IMR-90 (cell line): ENCODE data around the gene CPXM2. TPM values are rescaled to one million over a fixed set of nuclear protein-coding genes. Genes with fewer than 3 reads are reported as not detected.

Experiments used
- ATAC-seq: fragments of 200-7000 bp; cut with Tn5 transposase; 2 replicates; pipeline ENCODE4 v1.9.1; 2020; ENCODE audit warnings: low read depth, mild to moderate bottlenecking, moderate library complexity
- BruUV-seq: library from RNA; stranded (reverse); fragments of 400-500 nt; replicated peaks from 2 replicates; lab custom pipeline; 2021; lab: Mats Ljungman, UMichigan
- CTCF ChIA-PET: fragments of 300-600 bp; formaldehyde crosslinking; extraction: SDS; loops from one replicate; lab custom pipeline; 2021; ENCODE audit warnings: antibody characterized with exemption; lab: Yijun Ruan, JAX
- POLR2A ChIA-PET: fragments of 300-600 bp; sonication (Branson Sonifier 250); formaldehyde crosslinking; loops from one replicate; lab custom pipeline; 2022; ENCODE audit warnings: antibody characterized with exemption; ENCODE audit not compliant: unreplicated experiment; lab: Charles Lee
- DNase-seq: peaks from one replicate; pipeline ENCODE4 v3.0.0; 2013
- H2AFZ ChIP-seq: replicated peaks from 2 replicates; pipeline ENCODE3; 2013; ENCODE audit warnings: low read length, mild to moderate bottlenecking; ENCODE audit not compliant: poor library complexity
- H2AK5ac ChIP-seq: 2 replicates; pipeline ENCODE4 v1.6.1; 2013; ENCODE audit warnings: low read depth, low read length, inconsistent platforms
- H2AK9ac ChIP-seq: replicated peaks from 2 replicates; pipeline ENCODE3; 2013; ENCODE audit warnings: mild to moderate bottlenecking, low read depth, low read length, moderate library complexity; ENCODE audit not compliant: poor library complexity
- H2BK120ac ChIP-seq: 2 replicates; pipeline ENCODE4 v1.6.1; 2013; ENCODE audit warnings: low read depth, low read length, inconsistent platforms
- H2BK15ac ChIP-seq: 3 replicates; pipeline ENCODE4 v1.6.1; 2013; ENCODE audit warnings: low read depth, low read length, inconsistent platforms
- H2BK20ac ChIP-seq: 2 replicates; pipeline ENCODE4 v1.6.1; 2013; ENCODE audit warnings: low read depth, mild to moderate bottlenecking, inconsistent platforms, low read length, moderate library complexity
- H2BK5ac ChIP-seq: 2 replicates; pipeline ENCODE4 v1.6.1; 2013; ENCODE audit warnings: mild to moderate bottlenecking, low read depth, low read length, inconsistent platforms; ENCODE audit not compliant: poor library complexity, severe bottlenecking
- H3K14ac ChIP-seq: replicated peaks from 2 replicates; pipeline ENCODE4 v1.6.1; 2013; ENCODE audit warnings: low read depth, low read length, inconsistent platforms
- H3K18ac ChIP-seq: 2 replicates; pipeline ENCODE4 v1.6.1; 2013; ENCODE audit warnings: low read depth, low read length, control low read depth
- H3K23ac ChIP-seq: 2 replicates; pipeline ENCODE4 v1.6.1; 2013; ENCODE audit warnings: low read depth, low read length, inconsistent platforms
- H3K27ac ChIP-seq: 2 replicates; pipeline ENCODE4 v1.5.1; 2013; ENCODE audit warnings: mild to moderate bottlenecking, control low read depth, low read length; ENCODE audit not compliant: insufficient read depth
- H3K27me3 ChIP-seq: 2 replicates; pipeline ENCODE4 v1.6.1; 2013; ENCODE audit warnings: low read length; ENCODE audit not compliant: control insufficient read depth, insufficient read depth
- H3K36me3 ChIP-seq: 2 replicates; pipeline ENCODE4 v1.6.1; 2013; ENCODE audit warnings: low read length, mixed read lengths; ENCODE audit not compliant: control insufficient read depth, insufficient read depth
- H3K4ac ChIP-seq: 2 replicates; pipeline ENCODE4 v1.6.1; 2013; ENCODE audit warnings: low read depth, low read length, inconsistent platforms
- H3K4me1 ChIP-seq: 2 replicates; pipeline ENCODE4 v1.6.1; 2013; ENCODE audit warnings: low read length, mixed read lengths; ENCODE audit not compliant: control insufficient read depth, insufficient read depth
- H3K4me2 ChIP-seq: 2 replicates; pipeline ENCODE4 v1.6.1; 2013; ENCODE audit warnings: low read depth, mild to moderate bottlenecking, control low read depth, low read length, moderate library complexity
- H3K4me3 ChIP-seq: 2 replicates; pipeline ENCODE4 v1.5.1; 2013; ENCODE audit warnings: low read depth, mild to moderate bottlenecking, control low read depth, low read length, moderate library complexity; ENCODE audit not compliant: insufficient read depth
- H3K56ac ChIP-seq: 2 replicates; pipeline ENCODE4 v1.6.1; 2013; ENCODE audit warnings: low read length, inconsistent platforms; ENCODE audit not compliant: insufficient read depth; ENCODE audit errors: extremely low read depth
- H3K79me1 ChIP-seq, 2 experiments: 2 replicates each; pipeline ENCODE4 v1.6.1; 2013; ENCODE audit warnings: low read length in 2 of 2, inconsistent platforms in 1 of 2, low read depth in 1 of 2
- H3K9ac ChIP-seq: 2 replicates; pipeline ENCODE4 v1.6.1; 2013; ENCODE audit warnings: low read depth, low read length, control low read depth
- H3K9me1 ChIP-seq: 2 replicates; pipeline ENCODE4 v1.6.1; 2013; ENCODE audit warnings: low read length, inconsistent platforms; ENCODE audit not compliant: insufficient read depth
- H3K9me3 ChIP-seq: 2 replicates; pipeline ENCODE4 v1.6.1; 2013; ENCODE audit warnings: low read length; ENCODE audit not compliant: control insufficient read depth, insufficient read depth
- H4K20me1 ChIP-seq: 2 replicates; pipeline ENCODE4 v1.6.1; 2013; ENCODE audit warnings: low read length, inconsistent platforms; ENCODE audit not compliant: insufficient read depth
- H4K5ac ChIP-seq: 2 replicates; pipeline ENCODE4 v1.6.1; 2013; ENCODE audit warnings: mild to moderate bottlenecking, low read depth, low read length, control low read depth
- H4K8ac ChIP-seq, 2 experiments: 2 replicates each; pipeline ENCODE4 v1.6.1; 2013; ENCODE audit warnings: low read depth in 2 of 2, low read length in 2 of 2, control low read depth in 1 of 2, inconsistent platforms in 1 of 2
- H4K91ac ChIP-seq: 2 replicates; pipeline ENCODE4 v1.6.1; 2013; ENCODE audit warnings: low read depth, low read length, inconsistent platforms; ENCODE audit not compliant: insufficient read depth
- NFE2L2 ChIP-seq: fragments of 150-350 bp; IDR thresholded peaks from 2 replicates; pipeline ENCODE4 v1.6.1; 2016; ENCODE audit warnings: low read depth, mild to moderate bottlenecking, low read length
- RFX5 ChIP-seq: IDR thresholded peaks from 2 replicates; pipeline ENCODE4 v1.8.0; 2012; ENCODE audit warnings: low read depth, mild to moderate bottlenecking, low read length, moderate library complexity
- WGBS, 2 experiments: methylation state at CpG; one replicate each; pipeline versions ENCODE4 v1.1.5 to v1.1.7; 2013; ENCODE audit warnings: missing lambda C conversion rate in 2 of 2; ENCODE audit not compliant: insufficient read length in 1 of 2; ENCODE audit errors: extremely low coverage in 2 of 2; 5-methylcytosine and 5-hydroxymethylcytosine counted together
- dilution Hi-C: fragments of 300-500 bp; cut with HindIII; formaldehyde crosslinking; loops from one replicate; pipeline ENCODE4 v1.14.3; 2018; ENCODE audit warnings: low sequenced_read_pairs; ENCODE audit not compliant: unreplicated experiment
- in situ Hi-C: fragments of 300-500 bp; cut with MboI; formaldehyde crosslinking; loops from 3 replicates; pipeline ENCODE4 v1.14.3; 2019; ENCODE audit warnings: low sequenced_read_pairs, inconsistent platforms, mixed read lengths
- intact Hi-C: fragments of 100-400 bp; cut with micrococcal nuclease; formaldehyde crosslinking; loops from 2 replicates; pipeline ENCODE4 v1.10.0; 2022
- polyA plus RNA-seq, 3 experiments: library from polyadenylated mRNA; depleted of rRNA; stranded (reverse); fragments of >200 nt; gene quantifications; 2 replicates each; pipeline ENCODE4 v1.2.3, GENCODE V29; 2012; ENCODE audit warnings: low replicate concordance in 1 of 3
- total RNA-seq: library from RNA; depleted of rRNA; stranded (reverse); fragments of >200 nt; gene quantifications from 2 replicates; pipeline ENCODE4 v1.2.3, GENCODE V29; 2012; rRNA removed

The CPXM2 gene
- total and polyA plus RNA-seq, 2 of the 4 experiments (the other 2 are of a cell fraction), result not detected

GRCh38 chr10:123703195-123703790 lies 188.3 kb downstream of the CPXM2 start:
- H4K91ac ChIP-seq, result no peak overlapping the region
- no peaks in the 10 kb centered on the region for H3K27me3 ChIP-seq
- no peak overlapping the region for H2AK9ac ChIP-seq
- 30% methylated on average over 2 of the region's 6 CpGs; no CpG with 5 or more reads in 1 of the 2 experiments for WGBS, 2 experiments
- dilution Hi-C loops (no loop called here), intact Hi-C loops (no loop called here), in situ Hi-C loops (no loop called here)
- H3K4me2 ChIP-seq, result no peak overlapping the region
- DNase-seq (no peak), ATAC-seq (no peak)
- no peak overlapping the region for H3K4ac ChIP-seq
- H4K20me1 ChIP-seq, result no peaks in the 10 kb centered on the region
- no peak overlapping the region for H2AFZ ChIP-seq
- no peak overlapping the region for H2AK5ac ChIP-seq
- no peak overlapping the region for H2BK5ac ChIP-seq
- BruUV-seq, result no TSS peak
- H3K4me3 ChIP-seq, result no peak overlapping the region
- no peak overlapping the region for H3K23ac ChIP-seq
- ChIA-PET CTCF (no interaction called here), POLR2A (no interaction called here)
- H2BK15ac ChIP-seq, result no peak overlapping the region
- no peak overlapping the region for H2BK120ac ChIP-seq
- H3K79me1 ChIP-seq, result no peaks in the 10 kb centered on the region
- peaks cover 33% of the 10 kb centered on the region for H3K9me3 ChIP-seq
- H3K56ac ChIP-seq, result no peak overlapping the region
- H3K9ac ChIP-seq, result no peak overlapping the region
- H3K18ac ChIP-seq, result no peak overlapping the region
- TF ChIP-seq RFX5 (no peak), NFE2L2 (no peak)
- no peak overlapping the region for H4K5ac ChIP-seq
- no peaks in the 10 kb centered on the region for H3K9me1 ChIP-seq
- H3K4me1 ChIP-seq, result no peaks in the 10 kb centered on the region
- no peak overlapping the region for H4K8ac ChIP-seq
- no peak overlapping the region for H2BK20ac ChIP-seq
- no peak overlapping the region for H3K14ac ChIP-seq
- H3K36me3 ChIP-seq, result no peaks in the 10 kb centered on the region
- H3K27ac ChIP-seq, result no peak overlapping the region

Other genes with a start within 250 kb of the CPXM2 start
- not detected in 2 replicates for gene GPR26, start 225.5 kb downstream of the CPXM2 start, total RNA-seq
- not detected in 2 replicates for gene GPR26, start 225.5 kb downstream of the CPXM2 start, polyA plus RNA-seq (2012; rRNA removed)
- gene CHST15, start 201.8 kb upstream of the CPXM2 start, total RNA-seq, result 0.18 and 0.28 TPM in 2 replicates
- 0.10 and 0.14 TPM in 2 replicates for gene CHST15, start 201.8 kb upstream of the CPXM2 start, polyA plus RNA-seq (2012; rRNA removed)